ENCODE results near the gene LCE4A. TPM values are rescaled to one million over a fixed set of nuclear protein-coding genes. Genes with fewer than 3 reads are reported as not detected.
"Not testable (repeated sequence)": the region's sequence is repeated elsewhere in the genome, so short reads cannot be mapped to it uniquely, and the experiment has no call there.

Gene LCE4A
- polyA plus RNA-seq, 1 donor (not counting 4 experiments of a cell fraction or from before 2014, with no cell fraction given), result not detected

DNA sequence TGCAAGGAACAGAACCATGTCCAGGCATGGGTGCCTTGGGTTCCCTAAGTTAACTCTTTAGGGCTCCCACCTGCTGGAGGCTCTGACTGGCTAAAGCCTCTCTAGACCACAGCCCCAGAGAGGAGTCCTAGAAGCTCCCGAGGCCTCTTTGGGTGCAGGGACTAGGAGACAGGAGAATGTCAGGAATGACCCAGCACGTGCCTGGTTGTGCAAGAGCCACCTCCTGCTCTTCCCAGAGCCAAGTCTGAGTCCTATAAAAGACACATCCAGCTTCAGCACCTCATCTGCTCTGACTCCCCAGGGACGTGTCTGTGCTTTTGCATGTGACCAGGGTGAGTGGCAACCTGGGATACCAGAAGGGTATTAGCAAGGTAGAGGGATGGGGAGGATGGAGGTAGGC, 44.9 kb upstream of the LCE4A start, which contains the start of gene LCE2D:
Gene LCE2D, plus strand, starts transcription at position 283 of the 400 bp plus-strand sequence. CDS start 726 bp downstream, outside the sequence.
- TF ChIP-seq EZH2 (IDR thresholded peaks at IDR 0.05; ENCODE audit: low read length), result no peak
- TF ChIP-seq, protein P1, sequence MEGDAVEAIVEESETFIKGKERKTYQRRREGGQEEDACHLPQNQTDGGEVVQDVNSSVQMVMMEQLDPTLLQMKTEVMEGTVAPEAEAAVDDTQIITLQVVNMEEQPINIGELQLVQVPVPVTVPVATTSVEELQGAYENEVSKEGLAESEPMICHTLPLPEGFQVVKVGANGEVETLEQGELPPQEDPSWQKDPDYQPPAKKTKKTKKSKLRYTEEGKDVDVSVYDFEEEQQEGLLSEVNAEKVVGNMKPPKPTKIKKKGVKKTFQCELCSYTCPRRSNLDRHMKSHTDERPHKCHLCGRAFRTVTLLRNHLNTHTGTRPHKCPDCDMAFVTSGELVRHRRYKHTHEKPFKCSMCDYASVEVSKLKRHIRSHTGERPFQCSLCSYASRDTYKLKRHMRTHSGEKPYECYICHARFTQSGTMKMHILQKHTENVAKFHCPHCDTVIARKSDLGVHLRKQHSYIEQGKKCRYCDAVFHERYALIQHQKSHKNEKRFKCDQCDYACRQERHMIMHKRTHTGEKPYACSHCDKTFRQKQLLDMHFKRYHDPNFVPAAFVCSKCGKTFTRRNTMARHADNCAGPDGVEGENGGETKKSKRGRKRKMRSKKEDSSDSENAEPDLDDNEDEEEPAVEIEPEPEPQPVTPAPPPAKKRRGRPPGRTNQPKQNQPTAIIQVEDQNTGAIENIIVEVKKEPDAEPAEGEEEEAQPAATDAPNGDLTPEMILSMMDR (optimal IDR thresholded peaks at IDR 0.05 in 1 of 3, IDR thresholded peaks at IDR 0.05 in 1 of 3, conservative IDR thresholded peaks at IDR 0.05 in 1 of 3; ENCODE audit: extremely low read depth in 1 of 3, insufficient read depth in 2 of 3, low read length in 3 of 3), result no peak
- H3K79me2 ChIP-seq (ENCODE audit: control insufficient read depth, insufficient read depth, low read length), result no peaks in the 10 kb centered on the region
- no peak for DNase-seq (ENCODE audit: low read depth, low spot score)
- H3K27ac ChIP-seq (ENCODE audit: control insufficient read depth, insufficient read depth, low read length), result no peak within 1 kb of the TSS
- FAIRE-seq, result no peak
- H3K4me1 ChIP-seq (ENCODE audit: control insufficient read depth, extremely low read depth, insufficient read depth, low read length), result no peaks in the 10 kb centered on the region
- no peak within 1 kb of the TSS for H3K4me2 ChIP-seq (ENCODE audit: control insufficient read depth, extremely low read depth, insufficient read depth, low read depth, low read length)
- no peaks in the 10 kb centered on the region for H4K20me1 ChIP-seq (ENCODE audit: control insufficient read depth, extremely low read depth, insufficient read depth, low read length)
- H3K9me3 ChIP-seq (ENCODE audit: control insufficient read depth, low read depth, low read length), result no peaks in the 10 kb centered on the region
- no peaks in the 10 kb centered on the region for H3K36me3 ChIP-seq (ENCODE audit: control insufficient read depth in 2 of 2, extremely low read depth in 1 of 2, insufficient read depth in 2 of 2, low read length in 2 of 2)
- dilution Hi-C loops (cut with MboI; ENCODE audit: extremely low pct_ligation_motif_present, low sequenced_read_pairs), result no loop called here
- peaks cover 18% of the 10 kb centered on the region for H3K27me3 ChIP-seq (ENCODE audit: control insufficient read depth, extremely low read depth, insufficient read depth, low read length)
- no peak within 1 kb of the TSS for H3K9ac ChIP-seq (ENCODE audit: control insufficient read depth, extremely low read depth, insufficient read depth, low read length)
- H3K4me3 ChIP-seq (ENCODE audit: control insufficient read depth in 2 of 3, extremely low read depth in 1 of 3, insufficient read depth in 2 of 3, low read depth in 1 of 3, low read length in 3 of 3), result no peak within 1 kb of the TSS
- no peak within 1 kb of the TSS for H2AFZ ChIP-seq (ENCODE audit: control insufficient read depth, low read length)
- no peaks in the 10 kb centered on the region for H3K9me1 ChIP-seq (ENCODE audit: control insufficient read depth, extremely low read depth, insufficient read depth, low read length)

DNA sequence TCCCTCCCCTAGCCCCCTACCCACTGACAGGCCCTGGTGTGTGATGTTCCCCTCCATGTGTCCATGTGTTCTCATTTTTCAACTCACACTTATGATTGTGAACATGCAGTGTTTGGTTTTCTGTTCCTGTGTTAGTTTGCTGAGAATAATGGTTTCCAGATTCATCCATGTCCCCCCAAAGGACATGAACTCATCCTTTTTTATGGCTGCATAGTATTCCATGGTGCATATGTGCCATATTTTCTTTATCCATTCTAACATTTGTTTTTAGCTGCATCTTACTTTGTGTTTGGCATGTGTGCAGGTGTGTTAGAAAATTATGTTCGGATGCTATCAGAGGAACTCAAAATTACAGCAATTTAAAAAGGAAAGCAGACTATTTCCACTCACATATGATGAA, 41.8 kb upstream of the LCE4A start:
- H3K79me2 ChIP-seq (ENCODE audit: control insufficient read depth, insufficient read depth, low read length); dilution Hi-C loops (cut with MboI; ENCODE audit: extremely low pct_ligation_motif_present, low sequenced_read_pairs); H3K4me2 ChIP-seq (ENCODE audit: control insufficient read depth, extremely low read depth, insufficient read depth, low read depth, low read length); H3K27ac ChIP-seq (ENCODE audit: control insufficient read depth, insufficient read depth, low read length); FAIRE-seq; H3K4me3 ChIP-seq (ENCODE audit: control insufficient read depth in 2 of 3, extremely low read depth in 1 of 3, insufficient read depth in 2 of 3, low read depth in 1 of 3, low read length in 3 of 3); H2AFZ ChIP-seq (ENCODE audit: control insufficient read depth, low read length); H3K9ac ChIP-seq (ENCODE audit: control insufficient read depth, extremely low read depth, insufficient read depth, low read length); H3K9me3 ChIP-seq (ENCODE audit: control insufficient read depth, low read depth, low read length); DNase-seq (ENCODE audit: low read depth, low spot score); H3K9me1 ChIP-seq (ENCODE audit: control insufficient read depth, extremely low read depth, insufficient read depth, low read length); H3K4me1 ChIP-seq (ENCODE audit: control insufficient read depth, extremely low read depth, insufficient read depth, low read length); H3K36me3 ChIP-seq (ENCODE audit: control insufficient read depth in 2 of 2, extremely low read depth in 1 of 2, insufficient read depth in 2 of 2, low read length in 2 of 2); H4K20me1 ChIP-seq (ENCODE audit: control insufficient read depth, extremely low read depth, insufficient read depth, low read length): not testable (repeated sequence)
- peaks cover 18% of the 10 kb centered on the region for H3K27me3 ChIP-seq (ENCODE audit: control insufficient read depth, extremely low read depth, insufficient read depth, low read length)

DNA sequence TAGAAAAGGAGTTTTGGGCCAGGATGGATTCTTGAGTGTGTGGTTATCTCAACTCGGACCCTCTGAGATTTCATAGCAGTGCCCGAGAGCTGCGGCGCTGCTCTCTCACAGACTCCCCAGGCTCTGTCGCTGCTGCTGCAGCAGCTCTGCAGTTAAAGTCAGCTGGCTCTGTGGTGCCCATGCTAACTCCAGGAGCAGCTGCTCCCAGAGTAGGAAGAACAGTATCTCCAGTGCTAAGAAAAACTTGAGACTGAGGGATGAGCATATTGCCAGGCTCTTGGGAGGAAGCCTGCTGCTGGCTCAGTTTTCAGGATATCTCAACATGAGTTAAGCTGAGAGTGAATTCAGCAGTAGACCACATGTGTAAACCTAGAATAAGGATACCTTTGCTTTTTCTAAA, 40.3 kb upstream of the LCE4A start:
- no peak overlapping the region for H3K4me2 ChIP-seq (ENCODE audit: control insufficient read depth, extremely low read depth, insufficient read depth, low read depth, low read length)
- peaks cover 18% of the 10 kb centered on the region for H3K27me3 ChIP-seq (ENCODE audit: control insufficient read depth, extremely low read depth, insufficient read depth, low read length)
- H3K9me1 ChIP-seq (ENCODE audit: control insufficient read depth, extremely low read depth, insufficient read depth, low read length), result no peaks in the 10 kb centered on the region
- dilution Hi-C loops (cut with MboI; ENCODE audit: extremely low pct_ligation_motif_present, low sequenced_read_pairs), result no loop called here
- H3K79me2 ChIP-seq (ENCODE audit: control insufficient read depth, insufficient read depth, low read length), result no peaks in the 10 kb centered on the region
- H3K4me1 ChIP-seq (ENCODE audit: control insufficient read depth, extremely low read depth, insufficient read depth, low read length), result no peaks in the 10 kb centered on the region
- no peak overlapping the region for H2AFZ ChIP-seq (ENCODE audit: control insufficient read depth, low read length)
- no peak for FAIRE-seq
- TF ChIP-seq, protein P1 (optimal IDR thresholded peaks at IDR 0.05 in 1 of 3, IDR thresholded peaks at IDR 0.05 in 1 of 3, conservative IDR thresholded peaks at IDR 0.05 in 1 of 3; ENCODE audit: extremely low read depth in 1 of 3, insufficient read depth in 2 of 3, low read length in 3 of 3), result no peak
- no peak for TF ChIP-seq EZH2 (IDR thresholded peaks at IDR 0.05; ENCODE audit: low read length)
- no peaks in the 10 kb centered on the region for H4K20me1 ChIP-seq (ENCODE audit: control insufficient read depth, extremely low read depth, insufficient read depth, low read length)
- no peak overlapping the region for H3K4me3 ChIP-seq (ENCODE audit: control insufficient read depth in 2 of 3, extremely low read depth in 1 of 3, insufficient read depth in 2 of 3, low read depth in 1 of 3, low read length in 3 of 3)
- no peaks in the 10 kb centered on the region for H3K9me3 ChIP-seq (ENCODE audit: control insufficient read depth, low read depth, low read length)
- no peak for DNase-seq (ENCODE audit: low read depth, low spot score)
- no peak overlapping the region for H3K27ac ChIP-seq (ENCODE audit: control insufficient read depth, insufficient read depth, low read length)
- H3K36me3 ChIP-seq (ENCODE audit: control insufficient read depth in 2 of 2, extremely low read depth in 1 of 2, insufficient read depth in 2 of 2, low read length in 2 of 2), result no peaks in the 10 kb centered on the region
- no peak overlapping the region for H3K9ac ChIP-seq (ENCODE audit: control insufficient read depth, extremely low read depth, insufficient read depth, low read length)
